Measurements from ENCODE around the gene IL1R2.

GRCh38 chr2:102063487-102063911, 71.7 kb downstream of the IL1R2 start:
- TF ChIP-seq, protein P1, sequence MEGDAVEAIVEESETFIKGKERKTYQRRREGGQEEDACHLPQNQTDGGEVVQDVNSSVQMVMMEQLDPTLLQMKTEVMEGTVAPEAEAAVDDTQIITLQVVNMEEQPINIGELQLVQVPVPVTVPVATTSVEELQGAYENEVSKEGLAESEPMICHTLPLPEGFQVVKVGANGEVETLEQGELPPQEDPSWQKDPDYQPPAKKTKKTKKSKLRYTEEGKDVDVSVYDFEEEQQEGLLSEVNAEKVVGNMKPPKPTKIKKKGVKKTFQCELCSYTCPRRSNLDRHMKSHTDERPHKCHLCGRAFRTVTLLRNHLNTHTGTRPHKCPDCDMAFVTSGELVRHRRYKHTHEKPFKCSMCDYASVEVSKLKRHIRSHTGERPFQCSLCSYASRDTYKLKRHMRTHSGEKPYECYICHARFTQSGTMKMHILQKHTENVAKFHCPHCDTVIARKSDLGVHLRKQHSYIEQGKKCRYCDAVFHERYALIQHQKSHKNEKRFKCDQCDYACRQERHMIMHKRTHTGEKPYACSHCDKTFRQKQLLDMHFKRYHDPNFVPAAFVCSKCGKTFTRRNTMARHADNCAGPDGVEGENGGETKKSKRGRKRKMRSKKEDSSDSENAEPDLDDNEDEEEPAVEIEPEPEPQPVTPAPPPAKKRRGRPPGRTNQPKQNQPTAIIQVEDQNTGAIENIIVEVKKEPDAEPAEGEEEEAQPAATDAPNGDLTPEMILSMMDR (IDR thresholded peaks at IDR 0.05) = no peak
- TF ChIP-seq POLR2A (IDR thresholded peaks at IDR 0.05) = no peak

All from right lobe of liver (tissue), 4 donors.